Right ventricle myocardium inferior (tissue), 1 donor: ENCODE results near the gene C16orf86. TPM values are rescaled to one million over a fixed set of nuclear protein-coding genes. Genes with fewer than 3 reads are reported as not detected.
A peak's percentile ranks its signal among the peaks of the same experiment; 100 is the strongest.

Experiments
- ATAC-seq: fragments of 200-7000 bp; cut with Tn5 transposase; one replicate; pipeline ENCODE4 v1.9.1; 2020; ENCODE audit warnings: mild to moderate bottlenecking, moderate library complexity
- DNase-seq: peaks from one replicate; pipeline ENCODE4 v3.0.0; 2021; ENCODE audit errors: missing footprints
- intact Hi-C: fragments of 100-400 bp; cut with DNase I; formaldehyde crosslinking; loops from one replicate; pipeline ENCODE4 v1.11.0; 2022
- total RNA-seq: library from RNA; stranded (reverse); fragmentation: NEBNext Ultra II Directional; extraction: Animal tissue kit (Norgen Biotek cat#: 25700); gene quantifications from one replicate; pipeline ENCODE4 v1.2.1, GENCODE V29; 2021
- donor health status: DM: no; HTN: yes; CAD: no; lungs with severe emphysema.

The C16orf86 gene
- total RNA-seq, 1 donor from 2014 or later, result 3.0 TPM

GRCh38 chr16:67663877-67664222, 2.8 kb upstream of the C16orf86 start:
- ATAC-seq, result no peak
- intact Hi-C loops, result no loop called here
- no peak for DNase-seq

GRCh38 chr16:67664258-67664657, 2.4 kb upstream of the C16orf86 start:
- intact Hi-C loops, result no loop called here
- ATAC-seq (no peak), DNase-seq (no peak)

- DNase-seq, result no peak
- intact Hi-C loops, result no loop called here
- no peak for ATAC-seq
These were observed 1.7 kb upstream of the C16orf86 start for GRCh38 chr16:67664871-67665270.

GRCh38 chr16:67665598-67665997, 1.0 kb upstream of the C16orf86 start:
- ATAC-seq (no peak), DNase-seq (no peak)
- intact Hi-C loops, result no loop called here

GRCh38 chr16:67666032-67666551, 522 bp upstream of the C16orf86 start:
- DNase-seq, result no peak
- intact Hi-C loops, result no loop called here
- no peak for ATAC-seq

- ATAC-seq (no peak), DNase-seq (no peak)
- intact Hi-C loops, result loop anchor here (1.0 kb wide), 1 partner anchor 105 kb away; the partner anchor contains the start of gene CTCF
These were observed 821 bp downstream of the C16orf86 start for GRCh38 chr16:67667453-67667816.

- DNase-seq (peak; percentile 90), ATAC-seq (peak; percentile 91)
- intact Hi-C loops, result loop anchor here (1.0 to 2.0 kb wide), 2 partner anchors 106 to 147 kb away; partner anchors contain the start of gene CTCF
These were observed 1.3 kb downstream of the C16orf86 start for GRCh38 chr16:67667817-67668494.

GRCh38 chr16:67668495-67669157, 2.0 kb downstream of the C16orf86 start:
- no peak for ATAC-seq
- DNase-seq, result no peak
- intact Hi-C loops, result loop anchor here (2.0 kb wide), 1 partner anchor 148 kb away; no protein-coding TSS in a partner anchor

GRCh38 chr16:67669499-67670101, 3.0 kb downstream of the C16orf86 start:
- intact Hi-C loops, result loop anchor here (2.0 to 5.0 kb wide), 4 partner anchors 48 to 263 kb away; partner anchors contain the start of genes CTRL, GFOD2, RANBP10 and TSNAXIP1
- ATAC-seq (no peak), DNase-seq (no peak)

- intact Hi-C loops, result loop anchor here (2.0 to 5.0 kb wide), 4 partner anchors 45 to 368 kb away; partner anchors contain the start of genes CTRL, GFOD2, RANBP10 and TSNAXIP1
- ATAC-seq, result no peak
These were observed 5.7 kb downstream of the C16orf86 start for GRCh38 chr16:67672306-67672705.

GRCh38 chr16:67672739-67673662, 6.4 kb downstream of the C16orf86 start:
- ATAC-seq, result peak; percentile 28

More at GRCh38 chr16:67672306-67672705, 5.7 kb downstream of the C16orf86 start:
- no peak for DNase-seq

GRCh38 chr16:67673712-67674580, 7.3 kb downstream of the C16orf86 start:
- DNase-seq, result peak; percentile 85
- intact Hi-C loops, result loop anchor here (2.0 to 5.0 kb wide), 4 partner anchors 43 to 367 kb away; partner anchors contain the start of genes CTRL, GFOD2, RANBP10 and TSNAXIP1
- peak; percentile 56 for ATAC-seq

More at GRCh38 chr16:67672739-67673662, 6.4 kb downstream of the C16orf86 start:
- DNase-seq, result no peak
- intact Hi-C loops, result loop anchor here (2.0 to 5.0 kb wide), 4 partner anchors 44 to 368 kb away; partner anchors contain the start of genes CTRL, GFOD2, RANBP10 and TSNAXIP1

- intact Hi-C loops, result loop anchor here (5.0 kb wide), 3 partner anchors 42 to 257 kb away; partner anchors contain the start of genes CTRL, GFOD2, RANBP10 and TSNAXIP1
- ATAC-seq (no peak), DNase-seq (no peak)
These were observed 8.4 kb downstream of the C16orf86 start for GRCh38 chr16:67674851-67675578.

- DNase-seq (no peak), ATAC-seq (no peak)
- intact Hi-C loops, result no loop called here
These were observed 8.9 kb downstream of the C16orf86 start for GRCh38 chr16:67675579-67675935.

- DNase-seq (no peak), ATAC-seq (no peak)
- intact Hi-C loops, result no loop called here
These were observed 9.4 kb downstream of the C16orf86 start for GRCh38 chr16:67675999-67676398.

- ATAC-seq (no peak), DNase-seq (no peak)
- intact Hi-C loops, result no loop called here
These were observed 9.9 kb downstream of the C16orf86 start for GRCh38 chr16:67676516-67676915.

- no peak for ATAC-seq
These were observed 10.3 kb downstream of the C16orf86 start for GRCh38 chr16:67676939-67677338.

More at GRCh38 chr16:67676939-67677338, 10.3 kb downstream of the C16orf86 start:
- no peak for DNase-seq
- intact Hi-C loops, result no loop called here
